ENCODE results near the gene HMGA1. TPM values are rescaled to one million over a fixed set of nuclear protein-coding genes. Genes with fewer than 3 reads are reported as not detected.

HMGA1 gene
- total and polyA plus RNA-seq, 2 of the 13 experiments (the other 11 are each of a cell fraction or from before 2014, with no cell fraction given), result 117 to 145 TPM

DNA sequence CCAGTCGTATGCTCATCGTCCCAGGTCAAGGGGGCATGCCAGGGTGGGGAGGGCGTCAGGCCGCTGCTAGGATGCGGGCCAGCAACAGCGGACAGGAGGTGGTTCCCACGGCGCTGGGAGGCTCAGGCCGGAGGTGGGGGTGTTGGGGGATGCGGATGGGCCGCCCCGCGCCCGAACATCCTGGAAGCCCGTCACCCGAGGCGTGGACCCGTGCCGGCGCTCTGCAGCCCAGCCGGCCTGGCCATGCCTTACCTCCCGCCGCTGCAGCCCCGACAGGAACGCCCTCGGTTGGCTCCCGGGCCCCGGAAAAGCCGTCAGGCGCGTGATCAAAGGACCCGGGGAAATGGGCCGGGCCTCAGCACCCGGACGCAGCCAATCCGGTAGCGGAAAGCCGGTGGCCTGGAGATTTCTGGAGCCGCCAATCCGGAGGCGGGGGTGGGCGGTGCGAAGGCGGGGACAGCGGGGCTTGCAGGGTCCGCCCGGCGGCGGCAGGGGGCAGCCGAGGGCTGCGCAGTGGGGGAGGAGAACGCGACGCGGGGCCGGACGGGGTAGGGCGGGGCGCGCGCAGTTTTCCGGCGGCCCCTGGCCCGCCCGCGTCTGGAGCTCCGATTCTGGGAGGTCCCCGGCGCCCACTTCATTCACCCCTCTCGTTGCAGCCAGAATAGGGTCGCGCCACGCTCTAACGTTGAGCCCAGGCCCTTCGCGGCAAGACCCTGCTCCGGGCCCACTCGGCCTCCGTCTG lies 12.2 kb downstream of the HMGA1 start, which contains the start of gene SMIM29 (continued):
- TF ChIP-seq, protein P1, sequence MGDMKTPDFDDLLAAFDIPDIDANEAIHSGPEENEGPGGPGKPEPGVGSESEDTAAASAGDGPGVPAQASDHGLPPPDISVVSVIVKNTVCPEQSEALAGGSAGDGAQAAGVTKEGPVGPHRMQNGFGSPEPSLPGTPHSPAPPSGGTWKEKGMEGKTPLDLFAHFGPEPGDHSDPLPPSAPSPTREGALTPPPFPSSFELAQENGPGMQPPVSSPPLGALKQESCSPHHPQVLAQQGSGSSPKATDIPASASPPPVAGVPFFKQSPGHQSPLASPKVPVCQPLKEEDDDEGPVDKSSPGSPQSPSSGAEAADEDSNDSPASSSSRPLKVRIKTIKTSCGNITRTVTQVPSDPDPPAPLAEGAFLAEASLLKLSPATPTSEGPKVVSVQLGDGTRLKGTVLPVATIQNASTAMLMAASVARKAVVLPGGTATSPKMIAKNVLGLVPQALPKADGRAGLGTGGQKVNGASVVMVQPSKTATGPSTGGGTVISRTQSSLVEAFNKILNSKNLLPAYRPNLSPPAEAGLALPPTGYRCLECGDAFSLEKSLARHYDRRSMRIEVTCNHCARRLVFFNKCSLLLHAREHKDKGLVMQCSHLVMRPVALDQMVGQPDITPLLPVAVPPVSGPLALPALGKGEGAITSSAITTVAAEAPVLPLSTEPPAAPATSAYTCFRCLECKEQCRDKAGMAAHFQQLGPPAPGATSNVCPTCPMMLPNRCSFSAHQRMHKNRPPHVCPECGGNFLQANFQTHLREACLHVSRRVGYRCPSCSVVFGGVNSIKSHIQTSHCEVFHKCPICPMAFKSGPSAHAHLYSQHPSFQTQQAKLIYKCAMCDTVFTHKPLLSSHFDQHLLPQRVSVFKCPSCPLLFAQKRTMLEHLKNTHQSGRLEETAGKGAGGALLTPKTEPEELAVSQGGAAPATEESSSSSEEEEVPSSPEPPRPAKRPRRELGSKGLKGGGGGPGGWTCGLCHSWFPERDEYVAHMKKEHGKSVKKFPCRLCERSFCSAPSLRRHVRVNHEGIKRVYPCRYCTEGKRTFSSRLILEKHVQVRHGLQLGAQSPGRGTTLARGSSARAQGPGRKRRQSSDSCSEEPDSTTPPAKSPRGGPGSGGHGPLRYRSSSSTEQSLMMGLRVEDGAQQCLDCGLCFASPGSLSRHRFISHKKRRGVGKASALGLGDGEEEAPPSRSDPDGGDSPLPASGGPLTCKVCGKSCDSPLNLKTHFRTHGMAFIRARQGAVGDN (CRISPR knock-in tag; IDR thresholded peaks at IDR 0.05), result peak; percentile 97
- no peak for TF ChIP-seq ZNF30 (CRISPR knock-in tag; IDR thresholded peaks at IDR 0.05)
- TF ChIP-seq, protein P2, sequence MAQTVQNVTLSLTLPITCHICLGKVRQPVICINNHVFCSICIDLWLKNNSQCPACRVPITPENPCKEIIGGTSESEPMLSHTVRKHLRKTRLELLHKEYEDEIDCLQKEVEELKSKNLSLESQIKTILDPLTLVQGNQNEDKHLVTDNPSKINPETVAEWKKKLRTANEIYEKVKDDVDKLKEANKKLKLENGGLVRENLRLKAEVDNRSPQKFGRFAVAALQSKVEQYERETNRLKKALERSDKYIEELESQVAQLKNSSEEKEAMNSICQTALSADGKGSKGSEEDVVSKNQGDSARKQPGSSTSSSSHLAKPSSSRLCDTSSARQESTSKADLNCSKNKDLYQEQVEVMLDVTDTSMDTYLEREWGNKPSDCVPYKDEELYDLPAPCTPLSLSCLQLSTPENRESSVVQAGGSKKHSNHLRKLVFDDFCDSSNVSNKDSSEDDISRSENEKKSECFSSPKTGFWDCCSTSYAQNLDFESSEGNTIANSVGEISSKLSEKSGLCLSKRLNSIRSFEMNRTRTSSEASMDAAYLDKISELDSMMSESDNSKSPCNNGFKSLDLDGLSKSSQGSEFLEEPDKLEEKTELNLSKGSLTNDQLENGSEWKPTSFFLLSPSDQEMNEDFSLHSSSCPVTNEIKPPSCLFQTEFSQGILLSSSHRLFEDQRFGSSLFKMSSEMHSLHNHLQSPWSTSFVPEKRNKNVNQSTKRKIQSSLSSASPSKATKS (CRISPR knock-in tag; IDR thresholded peaks at IDR 0.05), result no peak
- TF ChIP-seq ZNF605 (CRISPR knock-in tag; IDR thresholded peaks at IDR 0.05), result peak; percentile 92
- TF ChIP-seq CHD4 (IDR thresholded peaks at IDR 0.05; ENCODE audit: borderline replicate concordance, low read length), result 0 out of 2 replicates have a peak, but pooled peaks have one; percentile 38
- TF ChIP-seq, protein P3, sequence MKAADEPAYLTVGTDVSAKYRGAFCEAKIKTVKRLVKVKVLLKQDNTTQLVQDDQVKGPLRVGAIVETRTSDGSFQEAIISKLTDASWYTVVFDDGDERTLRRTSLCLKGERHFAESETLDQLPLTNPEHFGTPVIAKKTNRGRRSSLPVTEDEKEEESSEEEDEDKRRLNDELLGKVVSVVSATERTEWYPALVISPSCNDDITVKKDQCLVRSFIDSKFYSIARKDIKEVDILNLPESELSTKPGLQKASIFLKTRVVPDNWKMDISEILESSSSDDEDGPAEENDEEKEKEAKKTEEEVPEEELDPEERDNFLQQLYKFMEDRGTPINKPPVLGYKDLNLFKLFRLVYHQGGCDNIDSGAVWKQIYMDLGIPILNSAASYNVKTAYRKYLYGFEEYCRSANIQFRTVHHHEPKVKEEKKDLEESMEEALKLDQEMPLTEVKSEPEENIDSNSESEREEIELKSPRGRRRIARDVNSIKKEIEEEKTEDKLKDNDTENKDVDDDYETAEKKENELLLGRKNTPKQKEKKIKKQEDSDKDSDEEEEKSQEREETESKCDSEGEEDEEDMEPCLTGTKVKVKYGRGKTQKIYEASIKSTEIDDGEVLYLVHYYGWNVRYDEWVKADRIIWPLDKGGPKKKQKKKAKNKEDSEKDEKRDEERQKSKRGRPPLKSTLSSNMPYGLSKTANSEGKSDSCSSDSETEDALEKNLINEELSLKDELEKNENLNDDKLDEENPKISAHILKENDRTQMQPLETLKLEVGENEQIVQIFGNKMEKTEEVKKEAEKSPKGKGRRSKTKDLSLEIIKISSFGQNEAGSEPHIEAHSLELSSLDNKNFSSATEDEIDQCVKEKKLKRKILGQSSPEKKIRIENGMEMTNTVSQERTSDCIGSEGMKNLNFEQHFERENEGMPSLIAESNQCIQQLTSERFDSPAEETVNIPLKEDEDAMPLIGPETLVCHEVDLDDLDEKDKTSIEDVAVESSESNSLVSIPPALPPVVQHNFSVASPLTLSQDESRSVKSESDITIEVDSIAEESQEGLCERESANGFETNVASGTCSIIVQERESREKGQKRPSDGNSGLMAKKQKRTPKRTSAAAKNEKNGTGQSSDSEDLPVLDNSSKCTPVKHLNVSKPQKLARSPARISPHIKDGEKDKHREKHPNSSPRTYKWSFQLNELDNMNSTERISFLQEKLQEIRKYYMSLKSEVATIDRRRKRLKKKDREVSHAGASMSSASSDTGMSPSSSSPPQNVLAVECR (CRISPR knock-in tag; IDR thresholded peaks at IDR 0.05; ENCODE audit: borderline replicate concordance), result peak; percentile 97
- TF ChIP-seq POLR2A (IDR thresholded peaks at IDR 0.05; ENCODE audit: insufficient read depth in 1 of 2, low read depth in 2 of 2, low read length in 2 of 2), result peak; percentile 46 to 77; a peak in 3 of 4 replicates
- TF ChIP-seq, protein P4, sequence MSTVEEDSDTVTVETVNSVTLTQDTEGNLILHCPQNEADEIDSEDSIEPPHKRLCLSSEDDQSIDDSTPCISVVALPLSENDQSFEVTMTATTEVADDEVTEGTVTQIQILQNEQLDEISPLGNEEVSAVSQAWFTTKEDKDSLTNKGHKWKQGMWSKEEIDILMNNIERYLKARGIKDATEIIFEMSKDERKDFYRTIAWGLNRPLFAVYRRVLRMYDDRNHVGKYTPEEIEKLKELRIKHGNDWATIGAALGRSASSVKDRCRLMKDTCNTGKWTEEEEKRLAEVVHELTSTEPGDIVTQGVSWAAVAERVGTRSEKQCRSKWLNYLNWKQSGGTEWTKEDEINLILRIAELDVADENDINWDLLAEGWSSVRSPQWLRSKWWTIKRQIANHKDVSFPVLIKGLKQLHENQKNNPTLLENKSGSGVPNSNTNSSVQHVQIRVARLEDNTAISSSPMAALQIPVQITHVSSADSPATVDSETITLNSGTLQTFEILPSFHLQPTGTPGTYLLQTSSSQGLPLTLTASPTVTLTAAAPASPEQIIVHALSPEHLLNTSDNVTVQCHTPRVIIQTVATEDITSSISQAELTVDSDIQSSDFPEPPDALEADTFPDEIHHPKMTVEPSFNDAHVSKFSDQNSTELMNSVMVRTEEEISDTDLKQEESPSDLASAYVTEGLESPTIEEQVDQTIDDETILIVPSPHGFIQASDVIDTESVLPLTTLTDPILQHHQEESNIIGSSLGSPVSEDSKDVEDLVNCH (CRISPR knock-in tag; IDR thresholded peaks at IDR 0.05), result no peak
- no peak for TF ChIP-seq ZNF232 (CRISPR knock-in tag; IDR thresholded peaks at IDR 0.05; ENCODE audit: borderline replicate concordance)
- TF ChIP-seq HES4 (CRISPR knock-in tag; IDR thresholded peaks at IDR 0.05; ENCODE audit: borderline replicate concordance), result peak; percentile 44; the same call in 1 of the 2 replicates
- peak; percentile 79; the same call in 1 of the 2 replicates for TF ChIP-seq ZFP36L1 (CRISPR knock-in tag; IDR thresholded peaks at IDR 0.05)
- TF ChIP-seq, protein P5, sequence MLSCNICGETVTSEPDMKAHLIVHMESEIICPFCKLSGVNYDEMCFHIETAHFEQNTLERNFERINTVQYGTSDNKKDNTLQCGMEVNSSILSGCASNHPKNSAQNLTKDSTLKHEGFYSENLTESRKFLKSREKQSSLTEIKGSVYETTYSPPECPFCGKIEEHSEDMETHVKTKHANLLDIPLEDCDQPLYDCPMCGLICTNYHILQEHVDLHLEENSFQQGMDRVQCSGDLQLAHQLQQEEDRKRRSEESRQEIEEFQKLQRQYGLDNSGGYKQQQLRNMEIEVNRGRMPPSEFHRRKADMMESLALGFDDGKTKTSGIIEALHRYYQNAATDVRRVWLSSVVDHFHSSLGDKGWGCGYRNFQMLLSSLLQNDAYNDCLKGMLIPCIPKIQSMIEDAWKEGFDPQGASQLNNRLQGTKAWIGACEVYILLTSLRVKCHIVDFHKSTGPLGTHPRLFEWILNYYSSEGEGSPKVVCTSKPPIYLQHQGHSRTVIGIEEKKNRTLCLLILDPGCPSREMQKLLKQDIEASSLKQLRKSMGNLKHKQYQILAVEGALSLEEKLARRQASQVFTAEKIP (CRISPR knock-in tag; IDR thresholded peaks at IDR 0.05; ENCODE audit: borderline replicate concordance), result no peak
- TF ChIP-seq ZNF782 (CRISPR knock-in tag; IDR thresholded peaks at IDR 0.05; ENCODE audit: borderline replicate concordance), result peak; percentile 82; the same call in 1 of the 2 replicates

All from HepG2 (cell line).